ENCODE measurements around the gene KRTAP9-4.
"Not testable (repeated sequence)": the region's sequence is repeated elsewhere in the genome, so short reads cannot be mapped to it uniquely, and the experiment has no call there.

The KRTAP9-4 gene

GRCh38 chr17:41267711-41268110, 18.2 kb downstream of the KRTAP9-4 start:
- no peak for DNase-seq

GRCh38 chr17:41271323-41271722, 21.8 kb downstream of the KRTAP9-4 start:
- not testable (repeated sequence) for DNase-seq

GRCh38 chr17:41271858-41272257, 22.4 kb downstream of the KRTAP9-4 start:
- no peak for DNase-seq

- not testable (repeated sequence) for DNase-seq
Observed at GRCh38 chr17:41275648-41276190, 26.2 kb downstream of the KRTAP9-4 start, which contains the start of gene KRTAP9-7. TSS of gene KRTAP9-7 (plus strand) at chr17:41275698. CDS start at chr17:41275698, 0 bp downstream.

- no peak for DNase-seq
Observed at GRCh38 chr17:41278176-41278955, 28.9 kb downstream of the KRTAP9-4 start.

GRCh38 chr17:41284043-41284442, 34.6 kb downstream of the KRTAP9-4 start:
- no peak for DNase-seq

GRCh38 chr17:41284546-41284945, 35.1 kb downstream of the KRTAP9-4 start:
- no peak for DNase-seq

GRCh38 chr17:41287050-41287449, 37.6 kb downstream of the KRTAP9-4 start:
- no peak for DNase-seq

GRCh38 chr17:41294016-41294415, 44.5 kb downstream of the KRTAP9-4 start:
- DNase-seq: no peak

GRCh38 chr17:41296846-41297245, 47.4 kb downstream of the KRTAP9-4 start:
- DNase-seq: no peak

- no peak for DNase-seq
Observed at GRCh38 chr17:41298458-41299135, 49.1 kb downstream of the KRTAP9-4 start.

Data from NCI-H1436 treated with DMSO at 0.1 percent for 48 hours (cell line).